Measurements from ENCODE around the gene LCA5L. TPM values are rescaled to one million over a fixed set of nuclear protein-coding genes. Genes with fewer than 3 reads are reported as not detected.
"Not testable (repeated sequence)": the region's sequence is repeated elsewhere in the genome, so short reads cannot be mapped to it uniquely, and the experiment has no call there.

Gene LCA5L
- polyA plus RNA-seq, 4 donors: 3.8 to 7.8 (median 6.1) TPM

GRCh38 chr21:39388811-39389155 is 56.8 kb downstream of the LCA5L start:
- DNase-seq (ENCODE audit: low read depth in 4 of 4, low spot score in 3 of 4): no peak

- DNase-seq (ENCODE audit: low read depth in 4 of 4, low spot score in 3 of 4): peak in 3 of 4 donors; percentile 49 to 77 (median 74)
Observed at GRCh38 chr21:39388038-39388810, 57.4 kb downstream of the LCA5L start.

- DNase-seq (ENCODE audit: low read depth in 4 of 4, low spot score in 3 of 4): peak; percentile 79 to 85 (median 82)
Observed at GRCh38 chr21:39387461-39388037, 58.0 kb downstream of the LCA5L start.

- DNase-seq (ENCODE audit: low read depth in 4 of 4, low spot score in 3 of 4): no peak
Observed at GRCh38 chr21:39386899-39387298, 58.7 kb downstream of the LCA5L start.

GRCh38 chr21:39386194-39386593 is 59.4 kb downstream of the LCA5L start:
- DNase-seq (ENCODE audit: low read depth in 4 of 4, low spot score in 3 of 4): no peak

- DNase-seq (ENCODE audit: low read depth in 4 of 4, low spot score in 3 of 4): peak in 3 of 4 donors; percentile 51 to 74 (median 60)
Observed at GRCh38 chr21:39385299-39386145, 60.1 kb downstream of the LCA5L start.

- DNase-seq (ENCODE audit: low read depth in 4 of 4, low spot score in 3 of 4): no peak
Observed at GRCh38 chr21:39384674-39385298, 60.8 kb downstream of the LCA5L start.

GRCh38 chr21:39382096-39382495 is 63.5 kb downstream of the LCA5L start:
- DNase-seq (ENCODE audit: low read depth in 4 of 4, low spot score in 3 of 4): not testable (repeated sequence)

- no peak for DNase-seq (ENCODE audit: low read depth in 4 of 4, low spot score in 3 of 4)
Observed at GRCh38 chr21:39381009-39381408, 64.6 kb downstream of the LCA5L start.

GRCh38 chr21:39379986-39380891 is 65.3 kb downstream of the LCA5L start:
- DNase-seq (ENCODE audit: low read depth in 4 of 4, low spot score in 3 of 4): peak; percentile 81 to 86 (median 84)

- DNase-seq (ENCODE audit: low read depth in 4 of 4, low spot score in 3 of 4): no peak
Observed at GRCh38 chr21:39377444-39378050, 68.0 kb downstream of the LCA5L start.

- no peak for DNase-seq (ENCODE audit: low read depth in 4 of 4, low spot score in 3 of 4)
Observed at GRCh38 chr21:39375446-39375845, 70.1 kb downstream of the LCA5L start.

- no peak for DNase-seq (ENCODE audit: low read depth in 4 of 4, low spot score in 3 of 4)
Observed at GRCh38 chr21:39374046-39374445, 71.5 kb downstream of the LCA5L start.

GRCh38 chr21:39373634-39374033 is 71.9 kb downstream of the LCA5L start:
- DNase-seq (ENCODE audit: low read depth in 4 of 4, low spot score in 3 of 4): no peak

- not testable (repeated sequence) for DNase-seq (ENCODE audit: low read depth in 4 of 4, low spot score in 3 of 4)
Observed at GRCh38 chr21:39369896-39370288, 75.7 kb downstream of the LCA5L start.

- no peak for DNase-seq (ENCODE audit: low read depth in 4 of 4, low spot score in 3 of 4)
Observed at GRCh38 chr21:39367783-39368182, 77.8 kb downstream of the LCA5L start.

- no peak for DNase-seq (ENCODE audit: low read depth in 4 of 4, low spot score in 3 of 4)
Observed at GRCh38 chr21:39366563-39366962, 79.0 kb downstream of the LCA5L start.

GRCh38 chr21:39364949-39365348 is 80.6 kb downstream of the LCA5L start:
- DNase-seq (ENCODE audit: low read depth in 4 of 4, low spot score in 3 of 4): no peak

All from right renal pelvis (tissue), 4 donors.